Lung (tissue), 12 donors: Measurements from ENCODE around the gene CACNA1H. TPM values are rescaled to one million over a fixed set of nuclear protein-coding genes. Genes with fewer than 3 reads are reported as not detected.

Experiments used
- ATAC-seq: fragments of 200-7000 bp; cut with Tn5 transposase; one replicate; pipeline ENCODE4 v1.9.1; 2020; ENCODE audit warnings: moderate number of reproducible peaks; ENCODE audit not compliant: insufficient read depth, low FRiP score
- DNase-seq, 3 donors: peaks; one replicate each; pipeline ENCODE4 v3.0.0-alpha.2; 2013 to 2017
- H3K27ac ChIP-seq, 2 donors: one replicate each; pipeline ENCODE4 v1.5.1; 2013; ENCODE audit warnings: mild to moderate bottlenecking in 2 of 2, moderate library complexity in 2 of 2, control low read depth in 1 of 2, inconsistent platforms in 1 of 2, low read depth in 1 of 2, low read length in 1 of 2
- H3K27me3 ChIP-seq, 3 donors: one replicate each; pipeline ENCODE4 v1.5.1; 2013; ENCODE audit warnings: low read length in 2 of 3; ENCODE audit not compliant: control insufficient read depth in 3 of 3, insufficient read depth in 3 of 3
- H3K36me3 ChIP-seq, 4 donors: one replicate each; pipeline ENCODE4 v1.5.1; 2013; ENCODE audit warnings: low read length in 4 of 4, mild to moderate bottlenecking in 1 of 4, moderate library complexity in 1 of 4; ENCODE audit not compliant: control insufficient read depth in 4 of 4, insufficient read depth in 4 of 4
- H3K4me1 ChIP-seq, 5 donors: one replicate each; pipeline ENCODE4 v1.5.1; 2013; ENCODE audit warnings: low read length in 5 of 5, mild to moderate bottlenecking in 2 of 5, moderate library complexity in 1 of 5; ENCODE audit not compliant: control insufficient read depth in 5 of 5, insufficient read depth in 5 of 5
- H3K4me3 ChIP-seq: one replicate; pipeline ENCODE4 v1.5.1; 2013; ENCODE audit warnings: mild to moderate bottlenecking, control low read depth, moderate library complexity
- H3K9ac ChIP-seq, 2 donors: one replicate each; pipeline ENCODE4 v1.5.1; 2013; ENCODE audit warnings: low read length in 2 of 2, control low read depth in 1 of 2; ENCODE audit not compliant: insufficient read depth in 1 of 2
- H3K9me3 ChIP-seq, 4 donors: one replicate each; pipeline ENCODE4 v1.5.1; 2013; ENCODE audit warnings: low read length in 3 of 4, mild to moderate bottlenecking in 1 of 4, moderate library complexity in 1 of 4; ENCODE audit not compliant: control insufficient read depth in 4 of 4, insufficient read depth in 3 of 4
- CTCF ChIP-seq: IDR thresholded peaks from 2 replicates; pipeline ENCODE4 v1.5.1; 2012; ENCODE audit warnings: mild to moderate bottlenecking; ENCODE audit errors: control extremely low read depth, extremely low read depth
- WGBS, 2 donors: extraction: QIAGEN DNeasy Blood & Tissue Kit; methylation state at CpG; one replicate each; pipeline ENCODE4 v1.1.7; 2013; 5-methylcytosine and 5-hydroxymethylcytosine counted together
- polyA plus RNA-seq, 2 donors: library from polyadenylated mRNA; stranded (reverse); fragments of 200-250 nt; gene quantifications; one replicate each; pipeline ENCODE4 v1.2.1, GENCODE V29; 2013
- total RNA-seq, 2 donors: library from RNA; depleted of rRNA in 1 of 2; stranded (reverse); fragments of >200 nt in 1 of 2; gene quantifications; one replicate each; pipeline ENCODE4 v1.2.1, GENCODE V29; 2014 to 2021
- donor health status: control.
- donor health status: control.
- donor health status: Bipolar disorder and iron deficiency.
- donor health status: healthy.
- donor health status: DM: yes; HTN: yes; CAD: no.

The CACNA1H gene
- total and polyA plus RNA-seq, 4 donors = 5.0 to 10.3 (median 6.7) TPM

GRCh38 chr16:1178295-1178910, 25.5 kb downstream of the CACNA1H start:
- Histone ChIP-seq H3K27ac (no peak overlapping the region), H3K4me1 (peaks cover 0 to 21% (median 9%) of the 10 kb centered on the region in 5 donors), H3K9me3 (peaks cover 0 to 3% (median 0%) of the 10 kb centered on the region in 4 donors), H3K4me3 (no peak overlapping the region), H3K9ac (no peak overlapping the region), H3K27me3 (no peaks in the 10 kb centered on the region), H3K36me3 (no peaks in the 10 kb centered on the region)
- 78 to 86% methylated on average over 21 of the region's 21 CpGs for WGBS, 2 donors
- ATAC-seq (no peak), DNase-seq (no peak)
- TF ChIP-seq CTCF = no peak

- H3K27me3 ChIP-seq = no peaks in the 10 kb centered on the region
- H3K9ac ChIP-seq = no peak overlapping the region
- no peak for ATAC-seq
These were observed 27.9 kb downstream of the CACNA1H start for GRCh38 chr16:1180549-1181403.

GRCh38 chr16:1181404-1182315, 28.8 kb downstream of the CACNA1H start:
- Histone ChIP-seq H3K36me3 (no peaks in the 10 kb centered on the region), H3K27ac (peak overlapping the region; percentile 35 to 53), H3K4me3 (no peak overlapping the region), H3K9me3 (no peaks in the 10 kb centered on the region), H3K9ac (no peak overlapping the region), H3K4me1 (peaks cover 0 to 23% (median 9%) of the 10 kb centered on the region in 5 donors), H3K27me3 (no peaks in the 10 kb centered on the region)
- DNase-seq (peak in 1 of 3 donors; percentile 31), ATAC-seq (no peak)
- TF ChIP-seq CTCF = no peak
- 49 to 71% methylated on average over 39 of the region's 39 CpGs for WGBS, 2 donors

More at GRCh38 chr16:1180549-1181403, 27.9 kb downstream of the CACNA1H start:
- Histone ChIP-seq H3K27ac (peak overlapping the region in 1 of 2 donors; percentile 52), H3K36me3 (no peaks in the 10 kb centered on the region), H3K4me1 (peaks cover 0 to 23% (median 9%) of the 10 kb centered on the region in 5 donors), H3K4me3 (no peak overlapping the region), H3K9me3 (no peaks in the 10 kb centered on the region)
- WGBS, 2 donors = 60 to 62% methylated on average over 36 to 38 of the region's 38 CpGs
- DNase-seq = peak; percentile 31 to 60 (median 57)
- TF ChIP-seq CTCF = no peak
